Fibroblast of the aortic adventitia (primary cell): Measurements from ENCODE around the gene CD5L. TPM values are rescaled to one million over a fixed set of nuclear protein-coding genes. Genes with fewer than 3 reads are reported as not detected.

Experiments
- DNase-seq: peaks from one replicate; pipeline ENCODE4 v3.0.0-alpha.2; 2010; ENCODE audit warnings: low read depth
- H3K4me3 ChIP-seq: 2 replicates; pipeline ENCODE4 v1.5.1; 2011; ENCODE audit warnings: low read depth, mild to moderate bottlenecking, control low read depth, low read length, moderate library complexity
- small RNA-seq: library from RNA; depleted of rRNA; stranded (forward); fragments of <200 nt; gene quantifications from one replicate; pipeline ENCODE3, GENCODE V24; 2012
- total RNA-seq: library from RNA; depleted of rRNA; stranded (reverse); fragments of >200 nt; gene quantifications from 2 replicates; pipeline ENCODE4 v1.2.3, GENCODE V29; 2012; ENCODE audit warnings: low replicate concordance
- TF ChIP-seq, protein P1 (sequence below): IDR thresholded peaks from 2 replicates; pipeline ENCODE4 v1.5.1; 2011; ENCODE audit warnings: mild to moderate bottlenecking, low read length, control low read depth, inconsistent platforms; ENCODE audit not compliant: insufficient read depth

CD5L gene
- total RNA-seq, 1 donor, result not detected

DNA sequence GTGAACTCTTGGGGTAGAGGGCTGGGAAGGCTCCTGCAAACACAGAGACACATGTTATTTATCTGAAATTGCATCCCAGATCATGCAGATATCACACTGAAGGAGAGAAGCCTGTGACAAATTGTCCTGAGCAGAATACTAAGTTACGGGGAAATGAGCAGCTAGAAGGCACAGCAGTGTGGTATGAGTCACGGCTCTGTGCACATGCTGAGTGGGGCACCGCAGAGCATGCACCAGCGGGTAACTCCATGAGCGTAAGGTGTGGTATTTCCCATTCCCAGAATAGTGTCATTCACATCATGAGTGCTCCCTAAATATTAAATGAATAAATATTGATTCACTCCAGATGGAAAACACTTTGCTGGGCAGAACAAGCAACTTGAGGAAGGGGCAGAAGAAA is 43.4 kb downstream of the CD5L start:
- TF ChIP-seq, protein P1, sequence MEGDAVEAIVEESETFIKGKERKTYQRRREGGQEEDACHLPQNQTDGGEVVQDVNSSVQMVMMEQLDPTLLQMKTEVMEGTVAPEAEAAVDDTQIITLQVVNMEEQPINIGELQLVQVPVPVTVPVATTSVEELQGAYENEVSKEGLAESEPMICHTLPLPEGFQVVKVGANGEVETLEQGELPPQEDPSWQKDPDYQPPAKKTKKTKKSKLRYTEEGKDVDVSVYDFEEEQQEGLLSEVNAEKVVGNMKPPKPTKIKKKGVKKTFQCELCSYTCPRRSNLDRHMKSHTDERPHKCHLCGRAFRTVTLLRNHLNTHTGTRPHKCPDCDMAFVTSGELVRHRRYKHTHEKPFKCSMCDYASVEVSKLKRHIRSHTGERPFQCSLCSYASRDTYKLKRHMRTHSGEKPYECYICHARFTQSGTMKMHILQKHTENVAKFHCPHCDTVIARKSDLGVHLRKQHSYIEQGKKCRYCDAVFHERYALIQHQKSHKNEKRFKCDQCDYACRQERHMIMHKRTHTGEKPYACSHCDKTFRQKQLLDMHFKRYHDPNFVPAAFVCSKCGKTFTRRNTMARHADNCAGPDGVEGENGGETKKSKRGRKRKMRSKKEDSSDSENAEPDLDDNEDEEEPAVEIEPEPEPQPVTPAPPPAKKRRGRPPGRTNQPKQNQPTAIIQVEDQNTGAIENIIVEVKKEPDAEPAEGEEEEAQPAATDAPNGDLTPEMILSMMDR, result no peak
- no peak for DNase-seq

DNA sequence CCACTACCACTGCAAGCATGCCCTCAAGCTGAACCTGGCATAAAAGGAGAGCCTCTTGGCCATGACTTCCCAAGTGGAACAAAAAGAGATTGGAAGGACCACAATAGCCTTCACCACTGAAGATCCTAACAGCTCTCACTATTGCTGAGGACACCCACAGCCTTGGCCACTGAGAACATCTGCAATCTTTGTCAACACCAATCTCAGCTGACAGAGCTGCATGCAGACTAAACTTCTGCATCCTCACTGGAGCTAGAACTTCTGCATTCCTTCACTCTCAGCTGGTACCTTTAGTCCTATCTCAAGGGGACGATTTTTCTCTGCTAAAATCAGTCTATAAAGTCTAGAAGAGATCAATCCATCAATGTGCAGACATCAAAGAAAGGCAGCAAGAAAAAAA is 56.4 kb downstream of the CD5L start:
- TF ChIP-seq, protein P1, result no peak
- no peak overlapping the region for H3K4me3 ChIP-seq
- DNase-seq, result no peak

More for the DNA sequence above, 43.4 kb downstream of the CD5L start:
- no peak overlapping the region for H3K4me3 ChIP-seq

DNA sequence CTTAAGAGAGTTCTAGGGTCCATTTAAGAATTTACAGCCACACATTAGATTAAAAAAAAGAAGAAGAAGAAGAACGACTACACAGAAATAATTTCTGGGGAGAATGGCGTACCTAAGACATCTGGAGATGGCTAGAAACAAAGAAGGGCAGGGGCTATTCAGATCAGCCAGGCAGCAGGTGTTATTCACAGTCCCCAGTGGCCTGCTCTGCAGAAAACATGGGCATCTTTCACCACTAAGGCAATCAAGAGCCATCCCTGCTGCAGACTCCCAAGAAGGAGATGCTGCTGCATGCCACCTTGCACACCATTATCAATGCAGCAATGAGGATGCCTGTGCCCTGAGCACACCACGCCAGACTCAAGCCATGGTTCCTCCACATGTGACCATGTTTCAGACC is 56.8 kb downstream of the CD5L start:
- DNase-seq, result no peak
- H3K4me3 ChIP-seq, result no peak overlapping the region
- TF ChIP-seq, protein P1, result no peak

DNA sequence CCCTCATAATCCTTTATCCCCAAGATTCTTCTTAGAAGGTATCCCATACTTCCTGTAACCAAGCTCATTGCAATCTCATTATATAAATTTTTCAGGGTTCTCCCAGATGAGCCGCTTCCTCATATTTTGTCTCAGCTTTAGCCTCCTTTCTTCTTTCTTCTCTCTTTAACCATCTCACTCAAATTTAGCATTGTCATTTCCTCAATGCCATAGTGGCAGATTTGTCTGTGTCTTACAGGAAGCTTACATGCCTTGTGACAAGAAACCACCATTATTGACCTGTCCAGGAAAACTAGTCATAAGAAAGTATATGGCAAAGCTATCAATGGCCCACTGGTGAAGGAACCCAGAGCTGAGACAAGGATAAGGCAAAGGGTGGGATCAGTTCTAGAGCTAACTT is 58.7 kb downstream of the CD5L start:
- no peak for DNase-seq
- H3K4me3 ChIP-seq, result no peak overlapping the region
- TF ChIP-seq, protein P1, result no peak

DNA sequence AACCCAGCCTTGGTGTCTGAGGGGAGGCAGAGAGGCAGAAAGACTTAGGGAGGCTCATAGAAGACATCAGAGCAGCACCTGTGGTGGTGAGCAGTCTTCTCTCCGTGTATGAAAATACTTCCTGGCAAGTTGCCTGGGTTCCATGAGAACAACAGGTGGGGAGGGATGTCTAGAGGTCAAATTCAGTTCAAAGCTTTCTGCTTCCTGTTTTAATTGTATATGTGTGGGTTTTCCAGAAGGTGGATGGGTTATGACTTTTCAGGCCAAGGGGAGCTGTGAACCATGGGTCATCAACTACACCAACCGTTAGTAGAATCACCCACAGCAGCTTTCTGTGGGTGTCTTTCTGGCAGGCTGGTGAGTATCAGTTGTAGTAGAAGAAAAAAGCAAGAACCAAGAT is 60.6 kb downstream of the CD5L start:
- TF ChIP-seq, protein P1, result no peak
- H3K4me3 ChIP-seq, result no peak overlapping the region
- DNase-seq, result no peak

Small RNA genes lying within 50 kb of the gene (small RNA-seq; reads per million reads assigned to genes)
- gene MRPS21P2, result not detected

Other genes starting within 250 kb of the CD5L start
- gene FCRL4, start 243.7 kb downstream of the CD5L start, total RNA-seq, result not detected in 2 replicates
- gene FCRL3, start 141.0 kb downstream of the CD5L start, total RNA-seq, result not detected in 2 replicates
- gene FCRL2, start 64.7 kb downstream of the CD5L start, total RNA-seq, result not detected in 2 replicates
- gene FCRL1, start 21.7 kb downstream of the CD5L start, total RNA-seq, result not detected in 2 replicates
- 96.8 and 96.9 TPM in 2 replicates for gene KIRREL1, start 151.8 kb upstream of the CD5L start, total RNA-seq